NT2/D1 (cell line): ENCODE measurements around the gene IQGAP1.

Source experiments
- DNase-seq: peaks from one replicate; pipeline ENCODE4 v3.0.0-alpha.2; 2011; ENCODE audit warnings: low read depth, low spot score
- H3K27me3 ChIP-seq: 2 replicates; pipeline ENCODE4 v1.6.0; 2011; ENCODE audit warnings: mild to moderate bottlenecking; ENCODE audit not compliant: insufficient read length, insufficient read depth
- H3K36me3 ChIP-seq: 2 replicates; pipeline ENCODE4 v1.6.1; 2011; ENCODE audit warnings: mild to moderate bottlenecking, low read length, mixed read lengths; ENCODE audit not compliant: insufficient read depth, insufficient read length
- H3K4me1 ChIP-seq: 2 replicates; pipeline ENCODE4 v1.5.1; 2011; ENCODE audit not compliant: insufficient read depth, insufficient read length
- H3K4me3 ChIP-seq: 2 replicates; pipeline ENCODE4 v1.5.1; 2011; ENCODE audit warnings: low read depth; ENCODE audit not compliant: insufficient read length
- H3K9ac ChIP-seq: 2 replicates; pipeline ENCODE4 v1.6.0; 2011; ENCODE audit warnings: low read depth; ENCODE audit not compliant: insufficient read length
- H3K9me3 ChIP-seq: 2 replicates; pipeline ENCODE4 v1.5.1; 2011; ENCODE audit warnings: mild to moderate bottlenecking, low read length; ENCODE audit not compliant: insufficient read depth
- SUZ12 ChIP-seq: IDR thresholded peaks from 2 replicates; pipeline ENCODE4 v1.6.1; 2011; ENCODE audit not compliant: insufficient read length, insufficient read depth; ENCODE audit errors: extremely low read depth
- YY1 ChIP-seq: IDR thresholded peaks from 2 replicates; pipeline ENCODE4 v1.6.1; 2011; ENCODE audit not compliant: insufficient read length, insufficient read depth
- ZNF274 ChIP-seq: IDR thresholded peaks from 2 replicates; pipeline ENCODE4 v1.6.1; 2011; ENCODE audit warnings: mild to moderate bottlenecking, low read depth, low read length

IQGAP1 gene

GRCh38 chr15:90465930-90466567 lies 78.0 kb downstream of the IQGAP1 start:
- Histone ChIP-seq H3K36me3 (peaks cover 69% of the 10 kb centered on the region), H3K4me1 (no peaks in the 10 kb centered on the region), H3K4me3 (no peak overlapping the region), H3K27me3 (no peaks in the 10 kb centered on the region), H3K9ac (no peak overlapping the region), H3K9me3 (no peaks in the 10 kb centered on the region)
- no peak for DNase-seq
- TF ChIP-seq SUZ12 (no peak), ZNF274 (no peak), YY1 (no peak)

GRCh38 chr15:90469723-90470122 lies 81.7 kb downstream of the IQGAP1 start:
- Histone ChIP-seq H3K9me3 (no peaks in the 10 kb centered on the region), H3K9ac (no peak overlapping the region), H3K27me3 (no peaks in the 10 kb centered on the region), H3K36me3 (peaks cover 80% of the 10 kb centered on the region), H3K4me1 (no peaks in the 10 kb centered on the region), H3K4me3 (no peak overlapping the region)
- TF ChIP-seq SUZ12 (no peak), ZNF274 (no peak), YY1 (no peak)
- no peak for DNase-seq

DNA sequence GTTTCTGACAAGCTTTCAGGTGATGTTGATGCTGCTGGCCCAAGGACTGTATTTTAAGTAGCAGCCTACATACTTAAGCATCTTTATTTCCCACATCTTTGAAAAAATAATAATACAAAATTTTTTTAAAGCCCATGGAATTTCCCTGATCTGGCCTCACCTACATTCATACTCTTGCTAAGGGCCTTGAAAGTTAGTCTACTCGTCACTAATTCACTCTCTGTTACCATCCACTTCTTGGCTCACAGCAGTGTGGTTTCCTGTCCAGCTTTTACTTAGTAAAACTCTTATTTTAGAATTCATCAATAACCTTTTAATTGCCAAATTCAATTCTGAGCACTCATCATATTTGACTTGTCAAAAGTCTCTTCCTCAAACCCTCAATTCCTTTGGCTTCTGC lies 82.4 kb downstream of the IQGAP1 start:
- no peak overlapping the region for H3K4me3 ChIP-seq
- DNase-seq: no peak
- TF ChIP-seq ZNF274 (no peak), SUZ12 (no peak), YY1 (no peak)
- H3K9me3 ChIP-seq: no peaks in the 10 kb centered on the region
- peaks cover 80% of the 10 kb centered on the region for H3K36me3 ChIP-seq
- H3K4me1 ChIP-seq: no peaks in the 10 kb centered on the region
- H3K27me3 ChIP-seq: no peaks in the 10 kb centered on the region
- H3K9ac ChIP-seq: no peak overlapping the region

DNA sequence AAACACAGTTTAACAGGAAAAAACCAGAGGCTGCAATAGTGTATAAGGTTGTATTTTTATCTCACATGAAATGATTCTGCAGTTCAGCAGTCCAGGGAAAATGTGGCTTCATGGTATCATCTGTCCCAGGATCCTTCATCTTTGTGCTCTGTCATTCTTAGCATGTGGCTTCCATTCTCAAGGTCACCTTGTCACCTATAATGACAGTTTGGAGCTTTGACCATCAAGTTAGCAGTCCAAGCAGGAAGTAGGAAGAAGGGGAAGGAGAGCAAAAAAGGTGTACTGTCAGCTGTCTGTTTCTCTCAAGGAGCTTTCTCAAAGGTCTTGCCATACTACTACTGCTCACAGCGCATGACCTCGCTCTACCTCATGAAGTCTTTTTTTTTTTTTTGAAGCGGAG lies 83.1 kb downstream of the IQGAP1 start:
- no peak for DNase-seq
- no peak overlapping the region for H3K4me3 ChIP-seq
- H3K4me1 ChIP-seq: no peaks in the 10 kb centered on the region
- H3K9me3 ChIP-seq: no peaks in the 10 kb centered on the region
- peaks cover 80% of the 10 kb centered on the region for H3K36me3 ChIP-seq
- no peak overlapping the region for H3K9ac ChIP-seq
- no peaks in the 10 kb centered on the region for H3K27me3 ChIP-seq
- TF ChIP-seq YY1 (no peak), SUZ12 (no peak), ZNF274 (no peak)

- no peak for DNase-seq
- no peaks in the 10 kb centered on the region for H3K4me1 ChIP-seq
- no peaks in the 10 kb centered on the region for H3K9me3 ChIP-seq
- H3K4me3 ChIP-seq: no peak overlapping the region
- H3K9ac ChIP-seq: no peak overlapping the region
- H3K27me3 ChIP-seq: no peaks in the 10 kb centered on the region
- H3K36me3 ChIP-seq: peaks cover 83% of the 10 kb centered on the region
- TF ChIP-seq ZNF274 (no peak), SUZ12 (no peak), YY1 (no peak)
These were observed 83.7 kb downstream of the IQGAP1 start for GRCh38 chr15:90471769-90472168.

DNA sequence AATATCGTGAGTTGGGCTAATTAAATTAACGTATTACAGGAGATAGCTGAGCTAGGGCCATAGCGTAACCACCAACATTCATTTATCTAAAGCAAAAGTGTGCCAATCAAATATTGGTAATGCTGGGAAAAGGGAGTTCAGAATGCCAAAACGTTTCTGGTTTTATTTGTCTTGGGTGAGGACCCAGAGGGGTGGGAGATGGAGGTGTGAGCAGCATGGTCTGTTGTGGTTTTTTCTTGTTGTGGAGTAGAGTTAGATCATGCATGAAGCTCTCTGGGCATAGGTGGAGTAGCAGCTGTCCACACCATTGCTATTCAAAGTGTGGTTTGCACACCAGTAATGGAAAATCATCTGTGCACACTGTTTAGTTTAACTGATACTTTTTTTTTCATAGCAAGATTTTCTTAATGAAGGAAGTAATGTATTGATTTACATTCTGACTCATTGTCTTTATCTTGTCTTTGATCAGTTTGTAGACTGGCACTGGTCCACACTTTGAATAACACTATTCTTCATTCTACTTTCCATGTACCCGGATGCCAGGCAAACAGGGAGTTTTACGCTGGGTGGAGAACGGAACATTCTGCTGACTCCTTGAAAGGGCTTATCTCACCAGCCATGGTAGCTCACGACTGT lies 90.9 kb downstream of the IQGAP1 start:
- no peaks in the 10 kb centered on the region for H3K4me1 ChIP-seq
- no peak overlapping the region for H3K9ac ChIP-seq
- peaks cover 87% of the 10 kb centered on the region for H3K36me3 ChIP-seq
- no peaks in the 10 kb centered on the region for H3K9me3 ChIP-seq
- no peak overlapping the region for H3K4me3 ChIP-seq
- H3K27me3 ChIP-seq: no peaks in the 10 kb centered on the region
- no peak for TF ChIP-seq SUZ12
- TF ChIP-seq YY1: no peak
- DNase-seq: no peak

DNA sequence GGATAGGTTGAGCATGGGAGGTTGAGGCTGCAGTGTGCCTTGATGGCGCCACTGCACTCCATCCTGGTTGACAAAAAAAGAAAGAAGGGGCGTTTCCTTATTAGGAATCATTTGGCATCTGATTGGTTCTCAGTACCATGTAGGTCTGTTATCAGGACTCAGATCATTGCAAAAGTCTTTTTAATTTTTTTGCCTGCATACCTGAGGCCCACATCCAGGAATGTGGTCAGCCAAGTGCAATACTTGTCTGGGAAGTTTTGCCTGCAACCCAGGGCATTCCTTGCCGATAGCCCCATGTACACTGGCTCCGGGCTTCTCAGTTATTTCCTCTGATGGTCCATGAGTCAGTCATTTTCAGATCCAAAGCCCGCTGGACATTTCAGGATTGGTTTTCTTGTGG lies 91.6 kb downstream of the IQGAP1 start:
- peaks cover 85% of the 10 kb centered on the region for H3K36me3 ChIP-seq
- no peak for DNase-seq
- no peak overlapping the region for H3K9ac ChIP-seq
- no peak overlapping the region for H3K4me3 ChIP-seq
- no peaks in the 10 kb centered on the region for H3K4me1 ChIP-seq
- no peaks in the 10 kb centered on the region for H3K27me3 ChIP-seq
- H3K9me3 ChIP-seq: no peaks in the 10 kb centered on the region
- no peak for TF ChIP-seq SUZ12

- Histone ChIP-seq H3K4me3 (no peak overlapping the region), H3K27me3 (no peaks in the 10 kb centered on the region), H3K4me1 (no peaks in the 10 kb centered on the region), H3K9ac (no peak overlapping the region), H3K9me3 (no peaks in the 10 kb centered on the region), H3K36me3 (peaks cover 86% of the 10 kb centered on the region)
- TF ChIP-seq ZNF274 (no peak), SUZ12 (no peak), YY1 (no peak)
- DNase-seq: no peak
These were observed 93.0 kb downstream of the IQGAP1 start for GRCh38 chr15:90481023-90481422.
